GM12874 (cell line): Measurements from ENCODE around the gene NBL1.

Experiments used
- TF ChIP-seq, protein P1 (sequence below): IDR thresholded peaks from 2 replicates; pipeline ENCODE4 v1.5.1; 2011; ENCODE audit warnings: low read depth, mild to moderate bottlenecking, control low read depth, low read length, moderate library complexity; ENCODE audit not compliant: insufficient read depth

The NBL1 gene

DNA sequence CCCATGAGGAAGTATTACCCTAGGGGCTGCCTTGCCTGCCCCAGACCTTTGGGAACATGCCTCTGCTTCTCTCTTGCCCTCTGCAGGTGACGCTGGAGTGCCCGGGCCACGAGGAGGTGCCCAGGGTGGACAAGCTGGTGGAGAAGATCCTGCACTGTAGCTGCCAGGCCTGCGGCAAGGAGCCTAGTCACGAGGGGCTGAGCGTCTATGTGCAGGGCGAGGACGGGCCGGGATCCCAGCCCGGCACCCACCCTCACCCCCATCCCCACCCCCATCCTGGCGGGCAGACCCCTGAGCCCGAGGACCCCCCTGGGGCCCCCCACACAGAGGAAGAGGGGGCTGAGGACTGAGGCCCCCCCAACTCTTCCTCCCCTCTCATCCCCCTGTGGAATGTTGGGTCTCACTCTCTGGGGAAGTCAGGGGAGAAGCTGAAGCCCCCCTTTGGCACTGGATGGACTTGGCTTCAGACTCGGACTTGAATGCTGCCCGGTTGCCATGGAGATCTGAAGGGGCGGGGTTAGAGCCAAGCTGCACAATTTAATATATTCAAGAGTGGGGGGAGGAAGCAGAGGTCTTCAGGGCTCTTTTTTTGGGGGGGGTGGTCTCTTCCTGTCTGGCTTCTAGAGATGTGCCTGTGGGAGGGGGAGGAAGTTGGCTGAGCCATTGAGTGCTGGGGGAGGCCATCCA is 12.8 kb downstream of the NBL1 start:
- TF ChIP-seq, protein P1, sequence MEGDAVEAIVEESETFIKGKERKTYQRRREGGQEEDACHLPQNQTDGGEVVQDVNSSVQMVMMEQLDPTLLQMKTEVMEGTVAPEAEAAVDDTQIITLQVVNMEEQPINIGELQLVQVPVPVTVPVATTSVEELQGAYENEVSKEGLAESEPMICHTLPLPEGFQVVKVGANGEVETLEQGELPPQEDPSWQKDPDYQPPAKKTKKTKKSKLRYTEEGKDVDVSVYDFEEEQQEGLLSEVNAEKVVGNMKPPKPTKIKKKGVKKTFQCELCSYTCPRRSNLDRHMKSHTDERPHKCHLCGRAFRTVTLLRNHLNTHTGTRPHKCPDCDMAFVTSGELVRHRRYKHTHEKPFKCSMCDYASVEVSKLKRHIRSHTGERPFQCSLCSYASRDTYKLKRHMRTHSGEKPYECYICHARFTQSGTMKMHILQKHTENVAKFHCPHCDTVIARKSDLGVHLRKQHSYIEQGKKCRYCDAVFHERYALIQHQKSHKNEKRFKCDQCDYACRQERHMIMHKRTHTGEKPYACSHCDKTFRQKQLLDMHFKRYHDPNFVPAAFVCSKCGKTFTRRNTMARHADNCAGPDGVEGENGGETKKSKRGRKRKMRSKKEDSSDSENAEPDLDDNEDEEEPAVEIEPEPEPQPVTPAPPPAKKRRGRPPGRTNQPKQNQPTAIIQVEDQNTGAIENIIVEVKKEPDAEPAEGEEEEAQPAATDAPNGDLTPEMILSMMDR = no peak

DNA sequence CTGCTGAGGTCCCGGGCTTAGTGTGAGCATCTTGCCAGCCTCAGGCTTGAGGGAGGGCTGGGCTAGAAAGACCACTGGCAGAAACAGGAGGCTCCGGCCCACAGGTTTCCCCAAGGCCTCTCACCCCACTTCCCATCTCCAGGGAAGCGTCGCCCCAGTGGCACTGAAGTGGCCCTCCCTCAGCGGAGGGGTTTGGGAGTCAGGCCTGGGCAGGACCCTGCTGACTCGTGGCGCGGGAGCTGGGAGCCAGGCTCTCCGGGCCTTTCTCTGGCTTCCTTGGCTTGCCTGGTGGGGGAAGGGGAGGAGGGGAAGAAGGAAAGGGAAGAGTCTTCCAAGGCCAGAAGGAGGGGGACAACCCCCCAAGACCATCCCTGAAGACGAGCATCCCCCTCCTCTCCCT is 13.4 kb downstream of the NBL1 start:
- TF ChIP-seq, protein P1 = no peak

DNA sequence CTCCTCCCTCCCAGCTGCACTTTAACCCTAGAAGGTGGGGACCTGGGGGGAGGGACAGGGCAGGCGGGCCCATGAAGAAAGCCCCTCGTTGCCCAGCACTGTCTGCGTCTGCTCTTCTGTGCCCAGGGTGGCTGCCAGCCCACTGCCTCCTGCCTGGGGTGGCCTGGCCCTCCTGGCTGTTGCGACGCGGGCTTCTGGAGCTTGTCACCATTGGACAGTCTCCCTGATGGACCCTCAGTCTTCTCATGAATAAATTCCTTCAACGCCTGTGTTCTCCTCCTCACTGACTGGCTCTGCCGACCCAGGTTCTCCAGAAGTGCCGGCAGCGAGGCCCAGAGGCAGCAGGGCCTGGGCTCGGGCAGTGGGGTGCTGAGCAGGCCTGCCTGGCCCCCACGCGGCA is 14.1 kb downstream of the NBL1 start:
- TF ChIP-seq, protein P1 = no peak

DNA sequence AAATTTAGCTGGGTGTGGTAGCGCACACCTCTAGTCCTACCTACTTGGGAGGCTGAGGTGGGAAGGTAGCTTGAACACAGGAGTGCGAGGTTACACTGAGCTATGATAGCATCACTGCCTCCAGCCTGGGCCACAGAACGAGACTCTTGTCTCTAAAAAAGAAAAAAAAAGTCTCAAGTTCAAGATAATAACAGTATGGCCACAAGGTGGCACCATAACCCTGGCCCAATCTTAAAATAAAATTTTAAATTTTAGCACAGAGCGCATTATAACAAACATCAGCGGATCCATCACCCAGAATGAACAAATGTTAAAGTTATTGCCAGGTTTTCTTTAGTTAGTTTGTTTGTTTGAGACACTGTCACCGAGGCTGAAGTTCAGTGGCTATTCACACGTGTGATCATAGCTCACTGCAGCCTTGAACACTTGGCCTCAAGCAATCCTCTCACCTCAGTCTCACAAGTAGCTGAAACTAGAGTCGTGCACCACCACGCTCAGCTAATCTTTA is 17.7 kb downstream of the NBL1 start:
- TF ChIP-seq, protein P1 = peak; percentile 48

DNA sequence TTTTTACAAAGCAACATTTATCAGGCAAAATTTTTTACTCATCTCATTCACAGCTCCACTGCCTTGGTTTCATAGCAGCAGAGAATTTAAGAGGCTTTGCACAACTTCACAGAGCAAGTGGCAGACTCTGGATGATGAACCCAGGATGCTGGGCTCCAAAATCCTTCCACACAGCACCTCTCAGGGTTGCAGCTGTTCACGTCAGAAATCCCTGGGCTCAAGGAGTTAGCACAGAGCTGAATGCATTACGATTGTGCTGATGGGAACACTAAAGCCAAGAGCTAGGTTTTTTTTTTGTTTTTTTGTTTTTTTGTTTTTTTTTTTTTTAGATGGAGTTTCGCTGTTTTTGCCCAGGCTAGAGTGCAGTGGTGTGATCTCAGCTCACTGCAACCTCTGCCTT is 18.2 kb downstream of the NBL1 start:
- TF ChIP-seq, protein P1 = no peak

DNA sequence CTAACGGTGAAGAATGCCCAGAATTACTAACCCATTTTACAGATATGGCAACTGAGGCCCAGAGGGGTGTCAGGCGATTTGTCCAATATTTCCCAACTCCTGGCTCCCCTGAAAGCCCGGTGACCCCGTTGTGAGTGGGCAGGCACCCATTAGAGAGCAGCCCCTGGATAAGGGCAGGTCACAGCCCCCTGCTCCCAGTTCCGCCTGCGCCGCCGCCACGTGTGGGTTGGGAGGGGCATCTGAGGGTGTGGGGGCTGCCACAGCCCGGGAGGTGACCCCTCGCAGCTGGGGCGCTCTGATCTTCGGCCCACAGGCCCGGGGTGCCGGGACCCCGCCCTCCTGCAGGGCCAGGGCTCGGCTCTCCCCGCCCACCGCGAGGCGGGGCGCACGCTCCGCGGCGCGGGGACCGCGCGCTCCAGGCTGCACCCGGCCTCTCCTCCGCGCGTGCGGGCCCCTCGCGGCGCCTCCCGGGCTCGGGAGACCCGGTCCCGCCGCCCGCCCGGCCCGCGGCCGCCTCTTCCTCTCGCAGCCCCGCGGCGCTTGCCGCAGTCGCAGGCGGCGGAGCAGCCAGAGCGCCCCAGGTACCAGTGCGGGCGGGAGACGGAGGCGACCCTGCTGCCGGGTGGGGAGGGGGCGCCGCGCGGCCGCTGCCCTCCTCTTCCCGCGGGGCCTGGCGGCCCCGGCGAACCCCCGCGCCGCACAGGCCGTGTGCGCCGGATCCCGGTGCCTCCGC is 20.5 kb downstream of the NBL1 start, which contains the start of gene HTR6:
HTR6 (plus strand) TSS at position 423 of the 733 bp plus-strand sequence. CDS start 879 bp downstream, outside the sequence.
- TF ChIP-seq, protein P1 = no peak

DNA sequence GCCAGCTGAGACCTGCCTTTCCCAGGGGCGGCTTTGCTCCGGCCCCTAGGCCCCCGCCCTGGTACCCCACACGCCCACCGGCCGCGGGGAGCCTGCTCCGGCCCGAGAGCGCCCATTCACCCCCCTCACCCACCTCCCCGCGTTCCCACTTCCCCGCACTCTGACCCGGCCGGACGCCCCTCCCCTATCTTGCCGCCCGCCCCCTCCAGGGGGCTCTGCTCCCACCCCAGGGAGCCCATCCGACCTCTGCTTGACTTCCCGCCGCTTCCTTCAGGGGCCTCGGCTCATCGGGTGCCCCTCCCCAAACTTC is 21.0 kb downstream of the NBL1 start:
- TF ChIP-seq, protein P1 = no peak
